Osteoblast (primary cell): ENCODE results near the gene FKRP. TPM values are rescaled to one million over a fixed set of nuclear protein-coding genes. Genes with fewer than 3 reads are reported as not detected.
A peak's percentile ranks its signal among the peaks of the same experiment; 100 is the strongest.

Experiments used
- DNase-seq: peaks from one replicate; pipeline ENCODE4 v3.0.0; 2011; ENCODE audit warnings: low spot score, mixed read lengths; ENCODE audit not compliant: insufficient read length; ENCODE audit errors: missing footprints
- H2AFZ ChIP-seq: 2 replicates; pipeline ENCODE4 v1.6.0; 2011; ENCODE audit warnings: mild to moderate bottlenecking, low read length
- H3K27ac ChIP-seq: 2 replicates; pipeline ENCODE4 v1.5.1; 2011; ENCODE audit warnings: mild to moderate bottlenecking, low read depth, low read length, moderate library complexity
- H3K27me3 ChIP-seq: 2 replicates; pipeline ENCODE4 v1.6.0; 2012; ENCODE audit warnings: mild to moderate bottlenecking, control low read depth, inconsistent platforms, low read length, moderate library complexity; ENCODE audit not compliant: insufficient read depth
- H3K36me3 ChIP-seq: 2 replicates; pipeline ENCODE4 v1.5.1; 2011; ENCODE audit warnings: mild to moderate bottlenecking, low read length, control low read depth, moderate library complexity; ENCODE audit not compliant: insufficient read depth
- H3K4me1 ChIP-seq: 2 replicates; pipeline ENCODE4 v1.5.1; 2011; ENCODE audit warnings: mild to moderate bottlenecking, low read length, control low read depth, moderate library complexity; ENCODE audit not compliant: insufficient read depth
- H3K4me2 ChIP-seq: 2 replicates; pipeline ENCODE4 v1.6.0; 2011; ENCODE audit warnings: mild to moderate bottlenecking, low read length; ENCODE audit not compliant: insufficient read depth
- H3K4me3 ChIP-seq: fragments of 200-600 bp; sonication (generic); 3 replicates; pipeline ENCODE4 v1.5.1; 2012; ENCODE audit warnings: mild to moderate bottlenecking, low read length, inconsistent platforms; ENCODE audit not compliant: insufficient read depth
- H3K79me2 ChIP-seq: 2 replicates; pipeline ENCODE4 v1.6.0; 2012; ENCODE audit warnings: mild to moderate bottlenecking, low read length, control low read depth, inconsistent platforms; ENCODE audit not compliant: insufficient read depth
- H3K9me3 ChIP-seq: 2 replicates; pipeline ENCODE4 v1.5.1; 2011; ENCODE audit warnings: low read depth, low read length, control low read depth
- H4K20me1 ChIP-seq: 2 replicates; pipeline ENCODE4 v1.6.0; 2012; ENCODE audit warnings: mild to moderate bottlenecking, low read length, control low read depth; ENCODE audit not compliant: insufficient read depth
- total RNA-seq: library from RNA; depleted of rRNA; stranded (reverse); fragments of >200 nt; gene quantifications from 2 replicates; pipeline ENCODE4 v1.2.3, GENCODE V29; 2012
- TF ChIP-seq, protein P1 (sequence below): IDR thresholded peaks from 2 replicates; pipeline ENCODE4 v1.5.1; 2011; ENCODE audit warnings: mild to moderate bottlenecking, low read depth, low read length, moderate library complexity; ENCODE audit errors: extremely low read depth

Gene FKRP
- total RNA-seq, 1 donor: 18.5 TPM

GRCh38 chr19:46755853-46756543, 10.1 kb downstream of the FKRP start:
- H3K79me2 ChIP-seq: peaks cover 5% of the 10 kb centered on the region
- no peak overlapping the region for H2AFZ ChIP-seq

DNA sequence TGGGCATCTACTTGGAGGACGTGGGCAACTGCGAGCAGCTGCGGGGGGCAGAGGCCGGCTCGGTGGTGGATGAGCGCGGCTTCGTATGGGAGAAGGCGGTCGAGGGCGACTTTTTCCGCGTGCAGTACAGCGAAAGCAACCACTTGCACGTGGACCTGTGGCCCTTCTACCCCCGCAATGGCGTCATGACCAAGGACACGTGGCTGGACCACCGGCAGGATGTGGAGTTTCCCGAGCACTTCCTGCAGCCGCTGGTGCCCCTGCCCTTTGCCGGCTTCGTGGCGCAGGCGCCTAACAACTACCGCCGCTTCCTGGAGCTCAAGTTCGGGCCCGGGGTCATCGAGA, 10.7 kb downstream of the FKRP start:
- TF ChIP-seq, protein P1, sequence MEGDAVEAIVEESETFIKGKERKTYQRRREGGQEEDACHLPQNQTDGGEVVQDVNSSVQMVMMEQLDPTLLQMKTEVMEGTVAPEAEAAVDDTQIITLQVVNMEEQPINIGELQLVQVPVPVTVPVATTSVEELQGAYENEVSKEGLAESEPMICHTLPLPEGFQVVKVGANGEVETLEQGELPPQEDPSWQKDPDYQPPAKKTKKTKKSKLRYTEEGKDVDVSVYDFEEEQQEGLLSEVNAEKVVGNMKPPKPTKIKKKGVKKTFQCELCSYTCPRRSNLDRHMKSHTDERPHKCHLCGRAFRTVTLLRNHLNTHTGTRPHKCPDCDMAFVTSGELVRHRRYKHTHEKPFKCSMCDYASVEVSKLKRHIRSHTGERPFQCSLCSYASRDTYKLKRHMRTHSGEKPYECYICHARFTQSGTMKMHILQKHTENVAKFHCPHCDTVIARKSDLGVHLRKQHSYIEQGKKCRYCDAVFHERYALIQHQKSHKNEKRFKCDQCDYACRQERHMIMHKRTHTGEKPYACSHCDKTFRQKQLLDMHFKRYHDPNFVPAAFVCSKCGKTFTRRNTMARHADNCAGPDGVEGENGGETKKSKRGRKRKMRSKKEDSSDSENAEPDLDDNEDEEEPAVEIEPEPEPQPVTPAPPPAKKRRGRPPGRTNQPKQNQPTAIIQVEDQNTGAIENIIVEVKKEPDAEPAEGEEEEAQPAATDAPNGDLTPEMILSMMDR: no peak

More at GRCh38 chr19:46755853-46756543, 10.1 kb downstream of the FKRP start:
- H3K27ac ChIP-seq: no peak overlapping the region
- H3K4me2 ChIP-seq: no peak overlapping the region
- H3K36me3 ChIP-seq: peaks cover 24% of the 10 kb centered on the region
- H3K9me3 ChIP-seq: no peaks in the 10 kb centered on the region
- TF ChIP-seq, protein P1: no peak
- peak; percentile 42 for DNase-seq
- no peaks in the 10 kb centered on the region for H3K27me3 ChIP-seq
- H3K4me1 ChIP-seq: peaks cover 26% of the 10 kb centered on the region
- no peaks in the 10 kb centered on the region for H4K20me1 ChIP-seq
- H3K4me3 ChIP-seq: no peak overlapping the region

GRCh38 chr19:46759206-46759605, 13.3 kb downstream of the FKRP start:
- H3K4me2 ChIP-seq: peak overlapping the region; percentile 53

More for the DNA sequence above, 10.7 kb downstream of the FKRP start:
- Histone ChIP-seq H2AFZ (no peak overlapping the region), H3K27ac (no peak overlapping the region), H3K79me2 (peaks cover 5% of the 10 kb centered on the region), H3K27me3 (no peaks in the 10 kb centered on the region), H4K20me1 (no peaks in the 10 kb centered on the region), H3K4me2 (no peak overlapping the region), H3K36me3 (peaks cover 21% of the 10 kb centered on the region), H3K9me3 (no peaks in the 10 kb centered on the region), H3K4me3 (no peak overlapping the region), H3K4me1 (peaks cover 30% of the 10 kb centered on the region)
- no peak for DNase-seq

GRCh38 chr19:46759817-46760333, 14.0 kb downstream of the FKRP start:
- Histone ChIP-seq H3K36me3 (peaks cover 10% of the 10 kb centered on the region), H2AFZ (no peak overlapping the region), H3K27me3 (no peaks in the 10 kb centered on the region), H4K20me1 (no peaks in the 10 kb centered on the region), H3K79me2 (peaks cover 5% of the 10 kb centered on the region), H3K27ac (peak overlapping the region; percentile 61), H3K4me1 (peaks cover 28% of the 10 kb centered on the region), H3K9me3 (no peaks in the 10 kb centered on the region), H3K4me2 (peak overlapping the region; percentile 53), H3K4me3 (no peak overlapping the region)
- TF ChIP-seq, protein P1: no peak
- peak; percentile 98 for DNase-seq

More at GRCh38 chr19:46759206-46759605, 13.3 kb downstream of the FKRP start:
- Histone ChIP-seq H3K4me3 (no peak overlapping the region), H3K4me1 (peaks cover 31% of the 10 kb centered on the region), H3K36me3 (peaks cover 10% of the 10 kb centered on the region), H4K20me1 (no peaks in the 10 kb centered on the region), H3K79me2 (peaks cover 5% of the 10 kb centered on the region), H3K27ac (peak overlapping the region; percentile 61), H3K9me3 (no peaks in the 10 kb centered on the region), H2AFZ (no peak overlapping the region), H3K27me3 (no peaks in the 10 kb centered on the region)
- DNase-seq: no peak
- TF ChIP-seq, protein P1: no peak
